Smooth muscle cell (in vitro differentiated cells): ENCODE data around the gene ACADSB. TPM values are rescaled to one million over a fixed set of nuclear protein-coding genes. Genes with fewer than 3 reads are reported as not detected.

Source experiments
- DNase-seq: peaks from one replicate; lab custom pipeline; 2025; ENCODE audit not compliant: unreplicated experiment; lab: John Stamatoyannopoulos, UW
- H2AFZ ChIP-seq: fragments of 200-600 bp; sonication (generic); 2 replicates; pipeline ENCODE4 v1.6.0; 2016; ENCODE audit warnings: antibody characterized with exemption, low read depth, mild to moderate bottlenecking
- H3F3A ChIP-seq: fragments of 200-600 bp; sonication (generic); 2 replicates; pipeline ENCODE4 v1.6.0; 2017; ENCODE audit warnings: antibody characterized with exemption, low read depth
- H3K27ac ChIP-seq: fragments of 200-600 bp; sonication (generic); 2 replicates; pipeline ENCODE4 v1.5.1; 2016; ENCODE audit warnings: low read depth, mild to moderate bottlenecking
- H3K27me3 ChIP-seq: fragments of 200-600 bp; sonication (generic); 2 replicates; pipeline ENCODE4 v1.6.1; 2016; ENCODE audit warnings: low read depth, mild to moderate bottlenecking
- H3K36me3 ChIP-seq: fragments of 200-600 bp; sonication (generic); 2 replicates; pipeline ENCODE4 v1.5.1; 2016; ENCODE audit warnings: low read depth
- H3K4me1 ChIP-seq: fragments of 200-600 bp; sonication (generic); 2 replicates; pipeline ENCODE4 v1.5.1; 2016; ENCODE audit warnings: low read depth
- H3K4me2 ChIP-seq: fragments of 200-600 bp; sonication (generic); 2 replicates; pipeline ENCODE4 v1.6.0; 2016; ENCODE audit warnings: mild to moderate bottlenecking
- H3K4me3 ChIP-seq: fragments of 200-600 bp; sonication (generic); 2 replicates; pipeline ENCODE4 v1.5.1; 2016; ENCODE audit warnings: mild to moderate bottlenecking
- H3K79me2 ChIP-seq: fragments of 200-600 bp; sonication (generic); 2 replicates; pipeline ENCODE4 v1.6.0; 2016; ENCODE audit warnings: low read depth, mild to moderate bottlenecking
- H3K9ac ChIP-seq: fragments of 200-600 bp; sonication (generic); 2 replicates; pipeline ENCODE4 v1.6.0; 2016; ENCODE audit warnings: low read depth
- H3K9me3 ChIP-seq: fragments of 200-600 bp; sonication (generic); replicated peaks from 2 replicates; pipeline ENCODE4 v1.5.1; 2016; ENCODE audit warnings: low read depth
- H4K20me1 ChIP-seq: fragments of 200-600 bp; sonication (generic); 2 replicates; pipeline ENCODE4 v1.6.0; 2016; ENCODE audit warnings: low read depth
- WGBS: methylation state at CpG from one replicate; pipeline ENCODE4 v1.1.7; 2016; ENCODE audit warnings: low lambda C conversion rate; 5-methylcytosine and 5-hydroxymethylcytosine counted together
- polyA plus RNA-seq: library from polyadenylated mRNA; unstranded; fragments of >200 nt; fragmentation: Nextera tagmentation; extraction: Ambion mirVana; gene quantifications from 2 replicates; pipeline ENCODE4 v1.2.1, GENCODE V29; 2016
- total RNA-seq: library from RNA; depleted of rRNA; stranded (reverse); fragments of >200 nt; gene quantifications from 2 replicates; pipeline ENCODE4 v1.2.3, GENCODE V29; 2014
- TF ChIP-seq, protein P1 (sequence below): fragments of 200-600 bp; sonication (generic); IDR thresholded peaks from 2 replicates; pipeline ENCODE4 v1.5.1; 2017; ENCODE audit warnings: borderline replicate concordance, mild to moderate bottlenecking, antibody characterized with exemption; ENCODE audit not compliant: insufficient read depth, poor library complexity, severe bottlenecking

The ACADSB gene
- total and polyA plus RNA-seq, 2 experiments from 2014 or later = 2.9 to 3.2 TPM

DNA sequence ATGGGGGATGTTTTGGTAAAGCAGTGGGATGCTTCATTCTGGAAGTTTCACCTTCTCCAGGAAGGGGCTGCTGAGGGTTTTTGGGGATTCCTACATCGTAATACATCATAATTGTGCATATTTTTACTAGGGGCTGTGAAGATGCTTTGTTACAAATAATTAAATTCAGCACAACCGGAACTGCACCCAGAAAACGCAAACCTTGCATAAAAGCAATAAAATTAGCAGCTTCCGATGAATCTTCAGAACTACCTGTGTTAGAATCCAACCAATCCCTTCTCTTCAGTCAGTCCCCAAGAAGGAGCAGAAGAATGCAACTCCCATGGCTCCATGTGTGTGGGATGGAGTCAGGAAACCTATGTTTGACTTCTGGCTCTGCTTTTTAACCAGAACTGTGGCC lies 78.5 kb downstream of the ACADSB start:
- Histone ChIP-seq H3K4me2 (no peak overlapping the region), H3K9me3 (no peaks in the 10 kb centered on the region), H4K20me1 (no peaks in the 10 kb centered on the region), H3K79me2 (no peaks in the 10 kb centered on the region), H2AFZ (no peak overlapping the region), H3K9ac (no peak overlapping the region), H3K27me3 (peaks cover 5% of the 10 kb centered on the region), H3K27ac (no peak overlapping the region), H3K36me3 (no peaks in the 10 kb centered on the region), H3K4me3 (no peak overlapping the region), H3K4me1 (no peaks in the 10 kb centered on the region), H3F3A (no peaks in the 10 kb centered on the region)
- no peak for DNase-seq
- WGBS = 87% methylated on average over 4 of the region's 4 CpGs
- TF ChIP-seq, protein P1, sequence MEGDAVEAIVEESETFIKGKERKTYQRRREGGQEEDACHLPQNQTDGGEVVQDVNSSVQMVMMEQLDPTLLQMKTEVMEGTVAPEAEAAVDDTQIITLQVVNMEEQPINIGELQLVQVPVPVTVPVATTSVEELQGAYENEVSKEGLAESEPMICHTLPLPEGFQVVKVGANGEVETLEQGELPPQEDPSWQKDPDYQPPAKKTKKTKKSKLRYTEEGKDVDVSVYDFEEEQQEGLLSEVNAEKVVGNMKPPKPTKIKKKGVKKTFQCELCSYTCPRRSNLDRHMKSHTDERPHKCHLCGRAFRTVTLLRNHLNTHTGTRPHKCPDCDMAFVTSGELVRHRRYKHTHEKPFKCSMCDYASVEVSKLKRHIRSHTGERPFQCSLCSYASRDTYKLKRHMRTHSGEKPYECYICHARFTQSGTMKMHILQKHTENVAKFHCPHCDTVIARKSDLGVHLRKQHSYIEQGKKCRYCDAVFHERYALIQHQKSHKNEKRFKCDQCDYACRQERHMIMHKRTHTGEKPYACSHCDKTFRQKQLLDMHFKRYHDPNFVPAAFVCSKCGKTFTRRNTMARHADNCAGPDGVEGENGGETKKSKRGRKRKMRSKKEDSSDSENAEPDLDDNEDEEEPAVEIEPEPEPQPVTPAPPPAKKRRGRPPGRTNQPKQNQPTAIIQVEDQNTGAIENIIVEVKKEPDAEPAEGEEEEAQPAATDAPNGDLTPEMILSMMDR = no peak

DNA sequence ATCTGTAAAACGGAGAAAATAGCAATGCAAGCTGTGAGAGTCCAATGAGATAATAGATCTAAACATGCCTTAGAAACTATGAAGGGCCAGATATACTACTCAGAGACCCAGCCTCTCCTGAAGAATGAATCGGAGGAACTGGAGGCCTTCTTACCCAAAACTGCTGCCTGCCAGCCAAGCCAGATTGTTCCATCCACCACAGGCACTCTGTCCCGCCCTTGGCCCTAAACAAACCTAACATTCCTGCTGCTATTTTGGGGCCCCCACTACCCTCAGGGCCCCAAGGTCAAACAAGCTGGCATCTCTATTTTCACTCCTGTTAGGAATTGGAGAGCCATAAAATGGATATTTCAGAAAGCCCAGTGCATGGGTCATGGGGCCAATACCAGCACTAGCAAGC lies 79.0 kb downstream of the ACADSB start:
- WGBS = 78% methylated on average over 3 of the region's 3 CpGs
- TF ChIP-seq, protein P1 = no peak
- Histone ChIP-seq H3F3A (no peaks in the 10 kb centered on the region), H3K36me3 (no peaks in the 10 kb centered on the region), H3K9me3 (no peaks in the 10 kb centered on the region), H3K4me3 (no peak overlapping the region), H2AFZ (no peak overlapping the region), H3K27ac (no peak overlapping the region), H3K79me2 (no peaks in the 10 kb centered on the region), H4K20me1 (no peaks in the 10 kb centered on the region), H3K4me2 (no peak overlapping the region), H3K4me1 (no peaks in the 10 kb centered on the region), H3K27me3 (peaks cover 9% of the 10 kb centered on the region), H3K9ac (no peak overlapping the region)
- DNase-seq = no peak

DNA sequence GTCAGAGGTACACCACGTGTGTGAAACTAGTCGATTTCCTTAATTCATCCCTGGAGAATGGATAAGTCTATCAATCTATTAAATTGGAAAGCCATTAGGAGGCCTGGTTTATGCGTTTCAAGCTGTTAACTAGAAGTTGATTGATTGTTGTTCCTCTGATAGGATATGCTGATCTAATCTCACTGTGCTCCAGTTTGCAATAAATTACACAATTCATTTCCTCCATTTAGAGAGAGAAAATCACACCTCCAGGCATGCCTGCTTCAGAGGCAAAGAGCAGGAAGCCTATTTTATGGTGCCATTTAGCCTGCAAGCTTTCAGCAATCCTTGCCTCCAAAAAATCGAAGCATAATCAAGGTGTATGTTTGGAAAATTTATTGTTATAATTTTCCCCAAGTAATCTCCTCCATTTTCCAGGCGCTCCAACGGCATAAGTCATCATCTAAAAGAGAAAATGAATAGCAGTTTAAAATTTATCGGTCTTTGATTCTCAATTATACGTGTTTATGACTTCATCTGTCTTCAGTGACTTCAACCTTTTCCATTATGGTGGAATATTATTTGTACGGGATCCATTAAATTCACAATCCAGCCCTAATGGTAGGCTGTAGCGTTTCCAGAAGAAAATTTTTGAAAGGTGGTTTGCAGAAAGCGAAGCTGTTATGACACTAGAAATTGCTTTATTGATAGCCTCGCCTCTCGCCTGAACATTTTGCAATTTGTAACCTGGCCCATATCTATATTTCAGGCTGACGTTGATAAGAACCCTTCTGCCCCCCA lies 84.0 kb downstream of the ACADSB start:
- Histone ChIP-seq H4K20me1 (no peaks in the 10 kb centered on the region), H2AFZ (no peak overlapping the region), H3K27me3 (peaks cover 37% of the 10 kb centered on the region), H3K4me1 (no peaks in the 10 kb centered on the region), H3K27ac (no peak overlapping the region), H3K9ac (no peak overlapping the region), H3K36me3 (no peaks in the 10 kb centered on the region), H3K79me2 (no peaks in the 10 kb centered on the region), H3K4me3 (no peak overlapping the region), H3K9me3 (no peaks in the 10 kb centered on the region), H3F3A (no peaks in the 10 kb centered on the region), H3K4me2 (no peak overlapping the region)
- WGBS = 84% methylated on average over 14 of the region's 14 CpGs
- DNase-seq = no peak
- TF ChIP-seq, protein P1 = no peak

DNA sequence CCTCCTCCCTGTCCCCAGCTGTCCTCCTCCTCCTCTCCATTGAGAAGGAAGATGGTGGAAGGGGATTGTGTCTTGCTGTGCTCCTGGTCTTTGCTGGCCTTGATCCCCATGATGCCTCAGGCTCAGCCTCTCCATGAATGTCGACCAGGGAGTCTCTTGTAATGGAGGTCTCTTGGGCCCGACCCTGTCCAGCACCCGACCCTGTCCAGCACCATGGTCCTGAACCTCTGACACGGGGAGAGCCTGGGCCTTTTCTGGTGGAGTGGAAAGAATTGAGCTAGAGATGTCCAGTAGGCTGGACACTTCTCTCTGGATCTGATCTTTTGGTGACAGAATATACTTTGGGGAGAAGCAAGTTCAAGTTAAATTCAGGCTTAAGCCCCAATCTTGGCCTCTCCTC lies 84.7 kb downstream of the ACADSB start:
- no peak overlapping the region for H3K4me3 ChIP-seq
- no peak overlapping the region for H2AFZ ChIP-seq
- no peak overlapping the region for H3K4me2 ChIP-seq
- no peak overlapping the region for H3K27ac ChIP-seq
- no peak overlapping the region for H3K9ac ChIP-seq
- no peaks in the 10 kb centered on the region for H3K36me3 ChIP-seq
- no peak for DNase-seq
- no peaks in the 10 kb centered on the region for H3K4me1 ChIP-seq
- WGBS = 82% methylated on average over 4 of the region's 4 CpGs
- TF ChIP-seq, protein P1 = no peak
- peaks cover 41% of the 10 kb centered on the region for H3K27me3 ChIP-seq
- H3F3A ChIP-seq = no peaks in the 10 kb centered on the region
- H3K9me3 ChIP-seq = no peaks in the 10 kb centered on the region
- no peaks in the 10 kb centered on the region for H4K20me1 ChIP-seq
- H3K79me2 ChIP-seq = no peaks in the 10 kb centered on the region
